Skeletal muscle tissue (tissue), 4 donors: ENCODE measurements around the gene RCBTB1. TPM values are rescaled to one million over a fixed set of nuclear protein-coding genes. Genes with fewer than 3 reads are reported as not detected.
"Not testable (repeated sequence)": the region's sequence is repeated elsewhere in the genome, so short reads cannot be mapped to it uniquely, and the experiment has no call there.

ENCODE experiments used
- H3K27ac ChIP-seq: one replicate; pipeline ENCODE4 v1.7.0; 2013; ENCODE audit warnings: mild to moderate bottlenecking, low read depth, low read length, inconsistent platforms
- H3K27me3 ChIP-seq, 3 donors: one replicate each; pipeline ENCODE4 v1.7.0; 2013; ENCODE audit warnings: low read length in 3 of 3; ENCODE audit not compliant: control insufficient read depth in 3 of 3, insufficient read depth in 3 of 3
- H3K36me3 ChIP-seq, 3 donors: one replicate each; pipeline ENCODE4 v1.7.0; 2013; ENCODE audit warnings: low read length in 3 of 3; ENCODE audit not compliant: control insufficient read depth in 3 of 3, insufficient read depth in 3 of 3
- H3K4me1 ChIP-seq, 3 donors: one replicate each; pipeline ENCODE4 v1.7.0; 2013; ENCODE audit warnings: low read length in 3 of 3, mild to moderate bottlenecking in 3 of 3; ENCODE audit not compliant: control insufficient read depth in 3 of 3, insufficient read depth in 3 of 3
- H3K4me3 ChIP-seq, 3 donors: one replicate each; pipeline ENCODE4 v1.7.0; 2013; ENCODE audit warnings: low read length in 3 of 3
- H3K9ac ChIP-seq, 3 donors: one replicate each; pipeline ENCODE4 v1.7.0; 2013; ENCODE audit warnings: low read length in 3 of 3, mild to moderate bottlenecking in 3 of 3, moderate library complexity in 2 of 3, low read depth in 1 of 3
- H3K9me3 ChIP-seq, 3 donors: one replicate each; pipeline ENCODE4 v1.7.0; 2013; ENCODE audit warnings: low read length in 3 of 3; ENCODE audit not compliant: control insufficient read depth in 3 of 3
- total RNA-seq: library from RNA; depleted of rRNA; stranded (reverse); fragments of >200 nt; gene quantifications from one replicate; pipeline ENCODE4 v1.2.3, GENCODE V29; 2014
- donor health status: Osteomylitis.

The RCBTB1 gene
- total RNA-seq, 1 donor from 2014 or later = 9.4 TPM

GRCh38 chr13:49584771-49585182 lies 581 bp downstream of the RCBTB1 start:
- no peaks in the 10 kb centered on the region for H3K9me3 ChIP-seq
- H3K36me3 ChIP-seq = peaks cover 0 to 11% (median 0%) of the 10 kb centered on the region in 3 donors
- H3K4me3 ChIP-seq = peak overlapping the region; percentile 86 to 94 (median 93)
- peak overlapping the region; percentile 58 for H3K27ac ChIP-seq
- H3K27me3 ChIP-seq = no peaks in the 10 kb centered on the region
- H3K4me1 ChIP-seq = peaks cover 9 to 22% (median 16%) of the 10 kb centered on the region in 3 donors
- H3K9ac ChIP-seq = peak overlapping the region; percentile 81 to 89 (median 81)

GRCh38 chr13:49580980-49581680 lies 4.2 kb downstream of the RCBTB1 start:
- Histone ChIP-seq H3K4me1 (peaks cover 18 to 29% (median 19%) of the 10 kb centered on the region in 3 donors), H3K27me3 (no peaks in the 10 kb centered on the region), H3K27ac (no peak overlapping the region), H3K36me3 (peaks cover 0 to 12% (median 0%) of the 10 kb centered on the region in 3 donors), H3K4me3 (no peak overlapping the region), H3K9me3 (no peaks in the 10 kb centered on the region), H3K9ac (no peak overlapping the region)

GRCh38 chr13:49579501-49579900 lies 5.9 kb downstream of the RCBTB1 start:
- no peak overlapping the region for H3K27ac ChIP-seq
- no peak overlapping the region for H3K9ac ChIP-seq
- H3K4me3 ChIP-seq = no peak overlapping the region
- H3K36me3 ChIP-seq = peaks cover 0 to 12% (median 0%) of the 10 kb centered on the region in 3 donors
- H3K27me3 ChIP-seq = no peaks in the 10 kb centered on the region
- H3K4me1 ChIP-seq = peaks cover 13 to 17% (median 14%) of the 10 kb centered on the region in 3 donors
- no peaks in the 10 kb centered on the region for H3K9me3 ChIP-seq

GRCh38 chr13:49571299-49572240 lies 13.8 kb downstream of the RCBTB1 start:
- Histone ChIP-seq H3K4me3 (no peak overlapping the region), H3K27me3 (no peaks in the 10 kb centered on the region), H3K36me3 (peaks cover 2 to 4% (median 2%) of the 10 kb centered on the region in 3 donors), H3K9ac (no peak overlapping the region), H3K4me1 (no peaks in the 10 kb centered on the region), H3K9me3 (no peaks in the 10 kb centered on the region), H3K27ac (no peak overlapping the region)

GRCh38 chr13:49569993-49570689 lies 15.2 kb downstream of the RCBTB1 start:
- H3K27me3 ChIP-seq = no peaks in the 10 kb centered on the region
- peaks cover 5 to 8% (median 6%) of the 10 kb centered on the region in 3 donors for H3K36me3 ChIP-seq
- H3K27ac ChIP-seq = no peak overlapping the region
- H3K4me3 ChIP-seq = no peak overlapping the region
- H3K9me3 ChIP-seq = no peaks in the 10 kb centered on the region
- no peaks in the 10 kb centered on the region for H3K4me1 ChIP-seq
- no peak overlapping the region for H3K9ac ChIP-seq

- Histone ChIP-seq H3K4me3 (no peak overlapping the region), H3K27ac (no peak overlapping the region), H3K36me3 (peaks cover 5 to 10% (median 8%) of the 10 kb centered on the region in 3 donors), H3K27me3 (no peaks in the 10 kb centered on the region), H3K9me3 (no peaks in the 10 kb centered on the region), H3K4me1 (no peaks in the 10 kb centered on the region), H3K9ac (no peak overlapping the region)
Observed at GRCh38 chr13:49567491-49567890, 17.9 kb downstream of the RCBTB1 start.

- H3K27ac ChIP-seq = no peak overlapping the region
- peaks cover 5 to 10% (median 8%) of the 10 kb centered on the region in 3 donors for H3K36me3 ChIP-seq
- H3K27me3 ChIP-seq = no peaks in the 10 kb centered on the region
- no peak overlapping the region for H3K9ac ChIP-seq
- H3K4me1 ChIP-seq = no peaks in the 10 kb centered on the region
- H3K9me3 ChIP-seq = no peaks in the 10 kb centered on the region
- H3K4me3 ChIP-seq = no peak overlapping the region
Observed at GRCh38 chr13:49566461-49566860, 18.9 kb downstream of the RCBTB1 start.

- H3K4me3 ChIP-seq, H3K27me3 ChIP-seq, H3K9me3 ChIP-seq, H3K4me1 ChIP-seq, H3K9ac ChIP-seq, H3K27ac ChIP-seq: not testable (repeated sequence)
- H3K36me3 ChIP-seq = peaks cover 7 to 13% (median 8%) of the 10 kb centered on the region in 3 donors
Observed at GRCh38 chr13:49565461-49565860, 19.9 kb downstream of the RCBTB1 start.

GRCh38 chr13:49563516-49563915 lies 21.8 kb downstream of the RCBTB1 start:
- Histone ChIP-seq H3K27ac (no peak overlapping the region), H3K4me1 (no peaks in the 10 kb centered on the region), H3K9ac (no peak overlapping the region), H3K27me3 (no peaks in the 10 kb centered on the region), H3K9me3 (no peaks in the 10 kb centered on the region), H3K36me3 (peaks cover 12 to 25% (median 13%) of the 10 kb centered on the region in 3 donors), H3K4me3 (no peak overlapping the region)
